Stimulated activated CD4-positive, alpha-beta T cell treated with anti-CD3 and anti-CD28 coated beads, Interleukin-4, amount 100 ng/mL, for 4 hours (primary cell): ENCODE data around the gene TMPRSS3.
A peak's percentile ranks its signal among the peaks of the same experiment; 100 is the strongest.

ENCODE experiments used
- DNase-seq, 2 experiments: peaks; one replicate each; pipeline ENCODE4 v3.0.0-alpha.2; 2020

The TMPRSS3 gene

DNA sequence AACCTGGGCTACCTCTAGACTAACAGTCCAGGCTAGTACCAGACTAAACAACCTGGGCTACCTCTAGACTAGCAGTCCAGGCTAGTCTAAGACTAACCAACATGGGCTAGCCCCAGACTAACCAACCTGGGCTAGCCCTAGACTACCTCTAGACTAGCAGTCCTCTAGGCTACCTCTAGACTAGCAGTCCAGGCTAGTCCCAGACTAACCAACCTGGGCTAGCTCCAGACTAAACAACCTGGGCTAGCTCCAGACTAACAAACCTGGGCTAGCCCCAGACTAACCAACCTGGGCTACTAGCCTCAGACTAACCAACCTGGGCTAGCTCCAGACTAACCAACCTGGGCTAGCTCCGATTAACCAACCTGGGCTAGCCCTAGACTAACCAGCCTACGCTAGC is 47.1 kb downstream of the TMPRSS3 start:
- DNase-seq, result no peak

DNA sequence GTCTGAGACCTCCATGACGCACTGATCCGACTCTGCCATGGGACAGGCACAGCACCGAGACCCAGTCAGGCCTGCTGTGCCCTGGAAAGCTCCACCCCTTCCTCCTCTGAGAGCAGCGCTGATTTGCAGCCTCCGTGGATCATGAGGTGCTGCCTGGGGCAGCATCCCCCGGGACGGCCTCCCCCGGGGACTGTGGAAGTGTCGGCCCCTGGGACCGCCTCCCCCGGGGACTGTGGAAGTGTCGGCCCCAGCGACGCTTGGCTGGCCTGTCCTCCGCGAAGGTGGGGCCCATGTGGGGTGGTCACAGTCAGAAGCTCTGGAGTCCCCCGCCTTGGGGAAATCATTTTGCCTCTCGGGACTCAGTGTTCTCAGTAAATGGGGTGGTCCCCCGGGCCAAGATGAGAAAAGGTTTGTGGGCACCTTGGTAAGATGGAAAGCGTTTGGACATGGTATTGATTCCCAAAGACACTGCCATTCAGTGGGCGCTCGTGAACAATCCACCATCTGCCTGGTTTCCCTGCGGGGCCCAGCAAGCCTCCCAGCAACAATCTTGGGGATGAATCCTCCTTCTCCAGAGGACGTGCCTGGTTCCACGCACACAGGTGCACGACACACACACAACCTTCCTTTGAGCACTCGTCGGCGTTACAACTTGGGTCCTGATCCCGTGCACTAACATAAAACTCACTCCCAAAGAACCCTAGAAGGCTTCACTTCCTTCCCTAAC is 48.1 kb downstream of the TMPRSS3 start:
- no peak for DNase-seq

DNA sequence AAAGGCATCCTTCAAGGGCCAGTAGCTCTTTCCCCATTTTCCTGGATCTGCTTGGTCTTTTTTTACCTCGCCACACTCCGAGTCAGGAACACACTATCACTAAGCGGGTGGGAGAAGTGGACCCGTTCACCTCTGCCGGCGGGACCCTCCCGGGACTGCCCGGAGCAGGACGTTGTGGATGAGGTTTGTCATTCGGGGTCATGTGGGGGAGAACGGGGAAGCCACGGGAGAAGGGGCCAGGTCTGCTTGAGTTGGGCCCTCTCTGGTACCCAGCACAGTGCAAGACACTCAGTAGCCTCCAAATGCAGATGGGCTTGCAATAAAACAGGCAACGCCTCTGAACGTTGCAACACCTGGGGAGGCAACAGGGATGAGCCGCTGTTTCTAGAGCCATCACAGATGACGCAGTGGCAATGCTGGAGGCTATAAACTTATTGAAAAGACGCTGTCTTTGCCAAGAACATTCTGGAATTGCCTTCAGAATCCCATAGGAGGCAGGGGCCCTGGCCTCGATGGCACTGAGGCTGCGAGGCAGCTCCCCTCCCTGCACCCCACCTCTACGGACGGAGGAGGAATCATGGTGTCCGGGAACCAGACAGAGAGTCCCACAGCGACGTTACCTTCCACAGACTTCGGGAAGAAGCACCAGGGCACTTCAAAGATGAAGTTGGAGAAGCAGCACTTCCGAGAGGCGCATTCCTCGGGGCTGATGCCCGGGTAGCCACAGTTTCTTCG is 48.8 kb downstream of the TMPRSS3 start:
- DNase-seq, result no peak

DNA sequence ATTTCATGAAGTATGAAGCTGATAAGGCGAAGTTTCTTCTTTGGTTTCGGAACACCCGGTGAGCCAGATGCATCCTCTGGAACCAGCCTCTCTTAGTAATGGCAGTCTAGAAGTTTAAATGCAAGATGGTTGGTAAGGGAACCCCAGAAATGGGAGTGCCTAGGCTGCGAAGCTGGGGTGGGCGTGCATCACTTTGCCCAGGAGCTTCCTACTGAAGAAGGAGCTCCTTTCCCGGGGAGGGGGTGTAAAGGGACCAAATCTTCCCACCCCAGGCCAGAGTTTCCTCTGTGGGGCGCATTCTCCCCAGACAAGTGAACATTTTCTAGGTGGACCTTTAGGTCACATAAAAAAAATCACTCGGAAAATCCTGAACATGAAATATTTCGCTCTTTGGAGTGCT is 49.4 kb downstream of the TMPRSS3 start:
- DNase-seq, result no peak

DNA sequence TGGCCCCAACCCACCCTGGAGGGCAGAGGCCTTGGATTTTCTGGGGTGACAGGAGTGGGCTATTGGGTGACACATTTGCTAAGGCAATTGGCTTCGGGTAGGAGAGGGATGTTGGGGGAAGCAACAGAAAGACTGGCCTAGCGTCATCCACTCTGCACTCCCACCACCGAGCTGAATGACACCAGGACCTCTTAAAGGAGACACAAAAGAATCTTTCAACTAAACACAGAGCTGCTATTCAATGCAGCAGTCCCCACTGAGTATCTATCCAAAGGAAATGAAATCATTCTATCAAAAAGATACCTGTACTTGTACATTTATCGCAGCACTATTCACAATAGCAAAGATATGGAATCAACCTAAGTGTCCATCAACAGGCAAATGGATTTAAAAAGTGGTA is 51.2 kb downstream of the TMPRSS3 start:
- DNase-seq, result no peak

DNA sequence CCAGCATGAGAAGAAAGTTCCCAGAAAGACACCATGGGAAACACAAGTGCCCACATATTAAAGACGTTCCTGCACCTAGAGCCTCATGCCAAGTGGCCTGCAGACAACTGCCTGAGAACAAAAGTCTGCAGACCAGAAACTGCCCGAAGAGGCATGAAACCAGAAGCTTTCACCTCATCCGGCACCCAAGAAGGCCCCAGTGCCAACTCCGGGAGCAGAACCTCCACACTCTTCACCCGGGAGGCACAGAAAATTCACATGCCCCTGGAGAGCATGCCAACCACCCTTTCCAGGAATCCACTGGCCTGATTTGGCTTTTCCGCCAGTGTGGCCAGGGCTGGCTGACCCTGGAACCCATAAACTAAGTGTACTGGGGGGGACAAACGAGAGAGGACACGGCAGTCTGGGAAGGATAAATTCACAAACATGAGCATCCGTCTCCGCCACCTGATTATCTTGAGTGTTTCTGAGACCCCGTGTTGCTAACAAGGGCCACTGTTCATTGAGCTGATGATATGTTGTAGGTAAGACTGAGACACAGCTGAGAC is 51.8 kb downstream of the TMPRSS3 start:
- no peak for DNase-seq

DNA sequence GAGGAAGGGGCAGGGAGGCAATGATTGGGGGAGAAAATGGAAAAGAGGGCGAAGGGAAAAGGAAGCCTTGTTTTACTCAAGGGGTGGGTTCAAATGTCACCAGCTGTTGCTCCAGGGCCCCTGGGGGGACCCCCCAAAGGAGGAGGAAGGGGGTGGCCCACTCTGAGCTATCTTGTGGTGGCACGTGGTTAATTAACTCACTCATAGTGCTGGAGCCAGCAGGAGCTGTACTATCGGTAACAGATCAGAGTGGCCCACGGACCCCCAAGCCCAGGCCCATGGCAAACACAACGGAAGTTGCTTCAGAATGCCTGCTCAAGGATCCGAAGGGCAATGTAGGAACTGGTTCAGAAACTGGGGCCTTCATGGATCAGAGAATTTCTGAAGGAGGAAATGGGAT is 52.3 kb downstream of the TMPRSS3 start:
- no peak for DNase-seq

DNA sequence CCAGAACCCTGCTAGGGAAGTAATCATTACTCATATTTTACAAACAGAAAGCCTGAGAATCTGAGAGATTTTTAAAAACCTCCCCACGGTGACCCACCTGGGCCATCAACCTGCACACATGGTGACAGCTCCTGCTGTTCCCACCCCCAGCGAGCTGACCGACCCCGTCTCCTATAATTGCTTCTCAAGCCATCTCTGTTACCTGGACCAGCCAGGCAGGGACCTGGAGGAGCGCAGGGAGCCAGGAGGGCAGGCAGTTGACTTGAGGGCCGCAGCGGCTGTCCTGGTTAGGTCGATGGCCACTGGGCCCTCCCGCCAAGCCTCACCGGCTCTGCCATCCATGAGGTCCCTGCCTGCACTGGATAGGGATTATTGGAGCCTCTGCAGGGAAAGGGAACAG is 52.8 kb downstream of the TMPRSS3 start:
- no peak for DNase-seq

DNA sequence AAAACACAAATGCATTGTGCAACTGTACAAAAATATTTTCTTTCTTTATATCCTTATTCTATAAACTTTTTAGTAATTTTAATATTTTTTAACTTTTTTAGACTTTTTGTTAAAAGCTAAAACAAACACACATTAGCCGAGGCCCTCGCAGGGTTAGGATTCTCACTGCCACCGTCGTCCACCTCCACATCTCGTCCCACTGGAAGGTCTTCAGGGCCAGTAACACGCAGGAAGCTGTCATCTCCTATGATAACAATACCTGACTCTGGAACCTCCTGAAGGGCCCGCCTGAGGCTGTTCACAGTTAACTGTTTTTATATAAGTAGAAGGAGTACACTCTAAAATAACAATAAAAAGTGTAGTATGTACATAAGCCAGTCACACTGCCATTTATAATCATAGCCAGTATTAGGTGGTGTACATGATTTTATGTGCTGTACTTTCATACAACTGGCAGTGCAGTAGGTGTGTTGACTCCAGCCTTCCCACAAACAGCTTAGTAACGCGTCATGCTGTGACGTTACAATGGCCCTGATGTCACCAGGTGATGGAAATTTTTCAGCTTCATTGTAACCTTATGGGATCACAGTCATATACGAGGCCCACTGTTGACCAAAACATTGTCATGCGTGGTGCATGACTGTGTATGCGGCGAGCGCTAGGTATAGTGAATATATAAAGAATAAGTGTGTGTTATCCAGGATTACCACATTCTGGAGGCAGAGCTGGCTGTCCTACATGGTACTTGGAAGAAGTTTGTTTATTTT is 53.9 kb downstream of the TMPRSS3 start:
- DNase-seq, result no peak

DNA sequence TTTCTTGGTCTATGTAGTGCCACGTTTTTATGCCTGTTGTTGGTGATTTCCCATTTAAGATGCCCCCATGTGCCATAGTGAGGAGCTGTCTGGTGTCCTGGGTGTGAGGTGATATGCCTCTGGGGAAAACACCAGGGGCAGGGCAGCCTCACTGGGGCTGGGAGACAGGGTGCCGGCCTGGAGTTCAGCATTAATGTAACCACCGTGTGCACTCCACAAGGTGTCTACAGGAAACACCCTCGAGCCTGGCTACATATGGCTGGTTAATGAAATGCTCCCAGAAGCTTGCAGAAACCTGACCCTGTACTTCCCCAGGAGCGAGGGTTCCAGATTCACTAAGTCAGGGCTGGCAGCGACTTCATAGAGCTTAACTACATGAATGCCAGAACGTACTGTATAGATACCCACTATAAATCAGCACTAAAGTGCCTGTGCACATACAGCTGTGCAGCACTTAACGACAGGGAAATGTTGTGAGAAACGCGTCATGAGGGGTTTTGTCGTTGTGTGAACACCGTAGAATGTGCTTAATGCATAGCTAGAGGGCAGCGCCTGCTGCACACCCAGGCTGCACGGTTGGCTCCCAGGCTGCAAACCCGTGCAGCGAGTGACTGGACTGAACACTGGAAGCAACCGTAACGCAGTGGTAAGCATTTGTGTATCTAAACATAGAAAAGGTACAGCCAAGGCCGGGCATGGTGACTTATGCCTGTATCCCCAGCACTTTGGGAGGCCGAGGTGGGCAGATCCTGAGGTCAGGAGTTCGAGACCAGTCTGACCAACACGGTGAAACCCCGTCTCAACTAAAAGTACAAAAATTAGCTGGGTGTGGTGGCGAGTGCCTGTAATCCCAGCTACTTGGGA is 55.4 kb downstream of the TMPRSS3 start:
- no peak for DNase-seq

DNA sequence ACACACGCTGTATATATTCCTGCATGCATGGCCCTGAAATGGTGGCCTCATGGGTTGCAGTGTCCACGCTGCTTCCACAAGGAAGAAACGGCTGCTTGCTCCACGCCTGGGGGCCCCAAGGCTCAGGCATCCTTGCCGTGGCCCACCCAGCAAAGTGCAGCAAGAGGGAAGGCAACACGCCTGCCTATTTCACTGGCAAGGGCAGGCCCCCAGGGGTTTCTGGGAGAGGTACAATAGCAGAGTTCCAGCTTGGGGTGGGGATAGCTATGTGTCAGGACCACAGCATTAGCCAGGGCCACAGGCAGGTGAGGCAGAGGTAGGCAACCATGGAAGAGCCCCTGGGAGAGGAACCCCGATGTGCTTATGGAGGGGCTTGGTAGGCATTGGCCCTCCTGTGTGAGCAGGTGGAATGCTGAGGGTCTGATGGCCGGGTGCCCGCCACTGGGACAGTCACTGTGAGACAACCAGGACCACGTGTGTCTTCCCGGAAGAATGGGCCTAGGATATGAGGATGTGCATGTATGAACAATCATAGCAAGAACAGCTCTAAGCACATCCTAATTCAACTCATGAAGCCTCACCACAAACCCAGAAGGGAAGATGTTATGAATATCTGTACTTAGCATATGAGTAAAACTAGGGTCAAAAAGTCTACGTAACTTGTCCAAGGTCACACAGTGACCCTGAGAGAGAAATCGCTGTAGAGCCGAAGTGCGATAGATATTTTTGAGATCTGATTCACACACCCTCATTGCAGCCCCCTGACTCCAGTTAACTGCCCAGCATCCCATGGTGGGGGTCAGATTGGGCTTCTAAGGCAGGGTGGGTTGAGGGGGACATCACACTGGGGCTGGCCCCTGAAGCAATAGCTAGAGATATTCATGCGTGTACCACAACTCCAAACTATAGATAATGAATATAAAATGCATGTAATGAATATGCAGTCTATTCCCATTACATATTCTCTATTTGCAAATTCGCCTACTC is 56.8 kb downstream of the TMPRSS3 start:
- DNase-seq, result no peak

DNA sequence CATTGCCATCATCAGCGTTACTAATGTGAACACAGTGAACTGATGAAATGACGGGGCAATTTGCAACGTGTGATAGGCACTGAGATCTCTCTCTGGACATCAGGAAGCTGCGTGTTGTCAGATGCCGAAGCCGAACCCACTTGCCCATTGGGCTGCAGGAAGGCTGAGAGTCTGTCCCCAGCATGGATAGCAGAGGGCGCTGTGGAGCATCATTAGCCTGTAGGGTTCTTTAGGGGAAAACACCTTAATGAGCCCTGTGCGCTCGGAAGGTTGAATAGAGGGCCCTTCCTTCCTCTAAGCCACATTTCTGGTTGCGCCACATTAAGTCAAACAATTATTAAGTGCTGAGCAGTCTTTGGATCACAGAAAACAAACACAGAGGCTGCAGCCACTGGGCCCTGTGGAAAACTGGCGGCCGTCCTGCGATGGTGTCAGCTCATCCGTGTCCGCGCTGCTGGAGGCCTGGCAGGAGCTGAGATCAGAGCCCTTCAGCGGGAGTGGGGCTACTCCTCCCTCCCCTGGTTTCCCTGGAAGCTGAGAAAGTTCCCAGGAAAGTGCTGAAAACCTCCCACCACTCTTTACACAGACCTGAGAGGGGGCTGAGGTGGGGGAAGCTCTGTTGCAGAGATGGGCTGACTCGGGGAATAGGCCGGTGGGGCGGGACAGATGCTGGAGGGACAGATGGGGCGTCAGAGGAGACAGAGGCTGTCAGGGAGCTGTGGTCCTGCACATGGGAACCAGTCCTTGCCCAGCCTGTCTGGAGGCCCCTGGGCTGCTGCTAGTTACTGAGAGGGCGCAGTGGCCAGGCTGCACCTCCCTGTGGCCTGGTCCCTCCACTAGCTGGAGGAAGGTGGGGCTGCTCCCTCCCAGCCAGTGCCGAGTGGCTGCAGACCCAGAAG is 57.8 kb downstream of the TMPRSS3 start:
- DNase-seq, result peak; percentile 79 to 80

DNA sequence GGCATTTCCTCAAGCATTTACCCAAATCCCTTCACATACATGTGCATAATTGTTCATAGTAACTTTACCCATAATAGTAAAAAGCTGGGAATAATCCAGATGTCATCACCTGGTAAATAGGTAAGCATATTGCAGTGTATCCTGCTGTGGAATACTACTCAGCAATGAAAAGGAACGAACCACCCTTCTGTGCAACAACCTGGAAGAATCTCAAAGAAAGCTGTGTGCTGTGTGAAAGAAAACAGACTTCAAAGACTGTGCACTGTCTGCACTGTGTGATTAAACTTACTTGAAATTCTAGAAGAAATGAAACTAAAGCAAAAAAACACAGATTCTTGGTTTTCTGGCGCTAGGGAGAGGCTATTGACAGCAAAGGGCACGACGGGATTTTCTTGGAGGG is 58.6 kb downstream of the TMPRSS3 start:
- no peak for DNase-seq

DNA sequence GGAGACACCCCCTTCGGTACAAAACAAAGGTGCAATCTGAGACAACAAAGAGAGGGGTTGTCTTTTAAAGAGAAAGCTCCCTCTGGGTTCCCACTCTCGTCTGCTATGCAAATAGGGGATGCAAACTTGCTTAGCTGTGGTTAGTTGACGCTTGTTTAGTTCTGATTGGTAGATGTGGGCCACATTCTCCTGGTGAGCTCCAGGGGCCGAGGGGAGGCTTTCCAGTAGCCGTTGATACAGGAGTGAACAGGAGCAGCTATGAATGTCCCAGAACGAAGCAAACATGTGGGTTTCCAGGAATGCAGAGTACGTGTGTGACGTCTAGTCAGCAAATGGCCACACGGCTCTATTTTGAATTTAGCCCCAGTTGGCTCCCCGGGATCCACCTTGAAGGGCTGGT is 59.8 kb downstream of the TMPRSS3 start:
- no peak for DNase-seq

DNA sequence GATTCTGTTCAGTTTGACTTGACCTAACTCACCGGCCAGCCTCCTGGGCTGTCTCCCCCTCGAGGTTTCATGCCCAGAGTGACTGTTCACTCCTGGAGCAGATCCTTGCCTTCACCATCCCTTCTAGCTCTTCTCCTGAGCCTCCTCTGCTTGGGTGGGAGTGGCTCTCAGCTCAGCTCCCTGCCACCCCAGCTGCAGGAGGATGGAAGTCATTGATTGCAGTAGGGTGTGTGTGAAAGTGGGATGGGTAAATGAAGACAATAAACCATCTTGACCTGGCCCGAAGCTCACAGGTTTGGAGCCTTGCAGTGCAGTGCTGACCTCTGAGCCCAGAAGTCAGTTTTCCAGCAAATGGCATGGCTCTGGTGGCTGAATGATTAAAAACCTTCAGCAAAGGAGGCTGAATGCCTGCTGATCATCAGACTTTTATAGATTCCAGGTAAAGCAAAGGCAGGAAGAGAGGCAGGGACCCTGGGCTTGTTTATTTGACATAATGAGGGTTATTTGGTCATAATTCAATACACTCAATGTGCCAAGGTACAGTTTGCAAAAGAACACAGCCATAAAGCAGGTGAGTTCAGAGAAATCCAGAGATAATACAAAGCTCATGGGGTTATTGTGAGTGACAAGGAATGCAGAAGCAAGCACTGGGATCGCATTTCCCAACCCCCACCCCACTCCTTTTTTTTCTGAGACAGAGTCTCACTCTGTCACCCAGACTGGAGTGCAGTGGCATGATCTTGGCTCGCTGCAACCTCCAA is 63.1 kb downstream of the TMPRSS3 start:
- no peak for DNase-seq

DNA sequence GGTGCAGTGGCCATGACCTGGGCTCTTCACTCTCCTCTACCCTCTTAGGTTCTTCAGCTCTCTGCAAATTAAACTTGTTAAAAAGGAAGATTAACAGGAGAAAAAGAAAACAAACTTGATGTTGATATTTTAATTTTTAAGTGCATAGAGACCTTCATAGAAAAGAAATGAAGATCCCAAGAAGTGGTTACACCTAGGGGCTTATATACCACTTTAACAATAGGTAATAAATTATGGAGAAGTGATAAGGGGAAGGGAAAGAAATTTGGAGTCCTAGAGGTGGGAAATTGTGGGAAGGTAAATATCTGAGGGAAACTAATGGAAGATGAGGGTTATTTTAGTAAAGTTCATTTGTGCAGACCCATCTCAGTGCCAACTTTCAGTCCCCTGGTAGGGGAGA is 64.2 kb downstream of the TMPRSS3 start:
- DNase-seq, result no peak

DNA sequence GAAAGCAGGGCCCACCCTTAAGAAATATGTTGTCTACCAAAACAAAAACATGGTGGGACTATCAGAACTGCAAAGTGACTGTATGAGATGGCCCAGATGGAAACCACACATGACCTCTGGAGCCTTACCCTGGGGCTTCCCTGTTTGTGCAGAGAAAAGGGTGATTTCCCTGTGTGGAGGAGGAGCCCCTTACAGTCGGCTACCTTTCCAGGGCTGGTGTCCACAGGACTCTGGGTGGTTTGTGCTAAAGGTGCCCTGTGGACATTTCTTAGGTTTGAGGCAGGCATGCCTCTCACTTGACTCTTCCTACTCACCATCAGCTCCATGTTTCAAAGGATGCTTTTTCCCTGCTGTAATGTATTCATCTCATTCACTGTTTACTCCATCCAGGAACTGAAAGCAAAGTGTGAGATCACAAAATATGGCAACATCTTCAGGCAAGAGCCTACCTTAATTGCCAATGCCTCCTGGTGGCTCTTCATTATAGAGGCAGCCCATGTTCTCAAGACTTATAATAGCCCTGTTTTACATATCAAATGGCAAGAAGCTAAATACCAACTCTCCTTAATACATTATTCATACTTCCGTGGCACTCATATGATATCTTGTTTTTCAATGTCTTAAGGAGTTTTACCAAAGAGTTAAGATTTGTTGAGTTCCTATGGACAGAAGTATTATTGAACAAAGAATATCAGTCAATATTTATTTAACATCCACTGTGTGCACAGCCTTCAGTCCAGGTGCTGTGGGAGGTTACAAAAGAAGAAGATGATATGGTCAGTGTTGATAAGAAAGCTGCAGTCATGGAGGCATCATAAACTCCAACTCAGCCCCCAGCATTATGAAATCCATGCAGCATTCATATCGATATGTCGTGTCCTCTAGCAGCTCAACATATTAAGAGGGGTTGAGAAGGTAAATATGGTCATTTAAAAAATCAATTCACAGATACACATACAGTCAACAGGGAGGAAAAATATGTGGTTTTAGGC is 65.2 kb downstream of the TMPRSS3 start:
- no peak for DNase-seq

DNA sequence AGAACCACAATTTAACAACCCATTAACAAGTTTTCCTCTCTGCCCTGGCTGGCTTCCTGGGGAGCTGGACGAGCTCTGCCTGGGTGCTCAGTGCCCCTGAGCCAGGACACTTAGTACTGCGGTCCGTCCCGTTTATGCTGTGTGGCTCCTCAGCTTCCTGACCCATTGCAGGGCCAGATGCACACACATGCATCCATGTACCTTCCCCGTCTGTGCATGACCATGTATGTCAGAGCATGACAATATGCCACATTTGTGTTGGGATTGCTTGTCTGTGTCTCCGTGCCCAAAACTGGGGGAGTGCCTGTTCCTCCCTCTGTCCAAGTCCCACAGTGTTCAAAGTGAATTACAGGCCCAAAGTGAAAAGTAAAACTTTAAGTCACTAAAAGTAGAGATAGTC is 71.0 kb downstream of the TMPRSS3 start:
- DNase-seq, result no peak
